Right lung (tissue), 5 donors: ENCODE measurements around the gene CEP350. TPM values are rescaled to one million over a fixed set of nuclear protein-coding genes. Genes with fewer than 3 reads are reported as not detected.
"Not testable (repeated sequence)": the region's sequence is repeated elsewhere in the genome, so short reads cannot be mapped to it uniquely, and the experiment has no call there.

Source experiments
- DNase-seq, 2 donors: peaks; one replicate each; pipeline ENCODE4 v3.0.0-alpha.2; 2013
- polyA plus RNA-seq, 5 donors: library from polyadenylated mRNA; unstranded; fragments of 120-200 nt; gene quantifications; one replicate each; pipeline versions ENCODE4 v1.2.1 to v1.2.3, GENCODE V29; 2013; ENCODE audit warnings: inconsistent platforms in 1 of 5, low replicate concordance in 1 of 5; ENCODE audit not compliant: insufficient read length in 5 of 5, insufficient read depth in 1 of 5

The CEP350 gene
- polyA plus RNA-seq, 5 donors: 19.6 to 34.6 (median 30.7) TPM

- no peak for DNase-seq
These were observed 23.8 kb downstream of the CEP350 start for GRCh38 chr1:179978199-179979079.

GRCh38 chr1:179984101-179984500, 29.5 kb downstream of the CEP350 start:
- no peak for DNase-seq

GRCh38 chr1:179984942-179985341, 30.3 kb downstream of the CEP350 start:
- DNase-seq: no peak

- DNase-seq: no peak
These were observed 36.2 kb downstream of the CEP350 start for GRCh38 chr1:179990847-179991246.

- no peak for DNase-seq
These were observed 41.0 kb downstream of the CEP350 start for GRCh38 chr1:179995576-179995975.

- no peak for DNase-seq
These were observed 41.5 kb downstream of the CEP350 start for GRCh38 chr1:179996099-179996498.

- DNase-seq: no peak
These were observed 46.0 kb downstream of the CEP350 start for GRCh38 chr1:180000575-180000974.

- no peak for DNase-seq
These were observed 47.8 kb downstream of the CEP350 start for GRCh38 chr1:180002437-180002836.

- no peak for DNase-seq
These were observed 48.6 kb downstream of the CEP350 start for GRCh38 chr1:180003026-180003695.

GRCh38 chr1:180006762-180007161, 52.2 kb downstream of the CEP350 start:
- not testable (repeated sequence) for DNase-seq

GRCh38 chr1:180020017-180020416, 65.4 kb downstream of the CEP350 start:
- no peak for DNase-seq

GRCh38 chr1:180026556-180026955, 71.9 kb downstream of the CEP350 start:
- no peak for DNase-seq

- DNase-seq: no peak
These were observed 73.4 kb downstream of the CEP350 start for GRCh38 chr1:180027949-180028445.

- no peak for DNase-seq
These were observed 74.3 kb downstream of the CEP350 start for GRCh38 chr1:180028864-180029263.

- DNase-seq: no peak
These were observed 75.0 kb downstream of the CEP350 start for GRCh38 chr1:180029524-180030135.

- DNase-seq: no peak
These were observed 77.1 kb downstream of the CEP350 start for GRCh38 chr1:180031664-180032063.

- no peak for DNase-seq
These were observed 78.8 kb downstream of the CEP350 start for GRCh38 chr1:180033390-180033789.

- no peak for DNase-seq
These were observed 85.4 kb downstream of the CEP350 start for GRCh38 chr1:180040034-180040433.

GRCh38 chr1:180041582-180041981, 87.0 kb downstream of the CEP350 start:
- DNase-seq: no peak

GRCh38 chr1:180042988-180043622, 88.5 kb downstream of the CEP350 start:
- DNase-seq: no peak

- DNase-seq: no peak
These were observed 89.2 kb downstream of the CEP350 start for GRCh38 chr1:180043785-180044184.

GRCh38 chr1:180046674-180047073, 92.1 kb downstream of the CEP350 start:
- DNase-seq: no peak
